Body of pancreas (tissue), 4 donors: ENCODE data around the gene YWHAB.

Source experiments
- CTCF ChIP-seq, 7 experiments: fragments of 450-650 bp in 4 of 7; fragments of 200-600 bp in 3 of 7; sonication (generic) in 3 of 7; IDR thresholded peaks; one replicate each; pipeline ENCODE4 v1.5.1; 2016 to 2019; ENCODE audit warnings: antibody characterized with exemption in 7 of 7
- POLR2A ChIP-seq, 3 donors: fragments of 450-650 bp; IDR thresholded peaks; one replicate each; pipeline ENCODE4 v1.6.1; 2016; ENCODE audit warnings: antibody characterized with exemption in 3 of 3, mild to moderate bottlenecking in 2 of 3

- TF ChIP-seq POLR2A (IDR thresholded peaks at IDR 0.05) (no peak), CTCF (IDR thresholded peaks at IDR 0.05) (peak in 1 of 7 experiments; percentile 2)
Measured at GRCh38 chr20:44886266-44886651, 754 bp downstream of the YWHAB start.
